Lung (tissue), 12 donors: ENCODE results near the gene PLEKHA6. TPM values are rescaled to one million over a fixed set of nuclear protein-coding genes. Genes with fewer than 3 reads are reported as not detected.

Experiments
- ATAC-seq: fragments of 200-7000 bp; cut with Tn5 transposase; one replicate; pipeline ENCODE4 v1.9.1; 2020; ENCODE audit warnings: moderate number of reproducible peaks; ENCODE audit not compliant: insufficient read depth, low FRiP score
- DNase-seq, 3 donors: peaks; one replicate each; pipeline ENCODE4 v3.0.0-alpha.2; 2013 to 2017
- H3K27ac ChIP-seq, 2 donors: one replicate each; pipeline ENCODE4 v1.5.1; 2013; ENCODE audit warnings: mild to moderate bottlenecking in 2 of 2, moderate library complexity in 2 of 2, control low read depth in 1 of 2, inconsistent platforms in 1 of 2, low read depth in 1 of 2, low read length in 1 of 2
- H3K27me3 ChIP-seq, 3 donors: one replicate each; pipeline ENCODE4 v1.5.1; 2013; ENCODE audit warnings: low read length in 2 of 3; ENCODE audit not compliant: control insufficient read depth in 3 of 3, insufficient read depth in 3 of 3
- H3K36me3 ChIP-seq, 4 donors: one replicate each; pipeline ENCODE4 v1.5.1; 2013; ENCODE audit warnings: low read length in 4 of 4, mild to moderate bottlenecking in 1 of 4, moderate library complexity in 1 of 4; ENCODE audit not compliant: control insufficient read depth in 4 of 4, insufficient read depth in 4 of 4
- H3K4me1 ChIP-seq, 5 donors: one replicate each; pipeline ENCODE4 v1.5.1; 2013; ENCODE audit warnings: low read length in 5 of 5, mild to moderate bottlenecking in 2 of 5, moderate library complexity in 1 of 5; ENCODE audit not compliant: control insufficient read depth in 5 of 5, insufficient read depth in 5 of 5
- H3K4me3 ChIP-seq: one replicate; pipeline ENCODE4 v1.5.1; 2013; ENCODE audit warnings: mild to moderate bottlenecking, control low read depth, moderate library complexity
- H3K9ac ChIP-seq, 2 donors: one replicate each; pipeline ENCODE4 v1.5.1; 2013; ENCODE audit warnings: low read length in 2 of 2, control low read depth in 1 of 2; ENCODE audit not compliant: insufficient read depth in 1 of 2
- H3K9me3 ChIP-seq, 4 donors: one replicate each; pipeline ENCODE4 v1.5.1; 2013; ENCODE audit warnings: low read length in 3 of 4, mild to moderate bottlenecking in 1 of 4, moderate library complexity in 1 of 4; ENCODE audit not compliant: control insufficient read depth in 4 of 4, insufficient read depth in 3 of 4
- WGBS, 2 donors: extraction: QIAGEN DNeasy Blood & Tissue Kit; methylation state at CpG; one replicate each; pipeline ENCODE4 v1.1.7; 2013; 5-methylcytosine and 5-hydroxymethylcytosine counted together
- polyA plus RNA-seq, 2 donors: library from polyadenylated mRNA; stranded (reverse); fragments of 200-250 nt; gene quantifications; one replicate each; pipeline ENCODE4 v1.2.1, GENCODE V29; 2013
- total RNA-seq, 2 donors: library from RNA; depleted of rRNA in 1 of 2; stranded (reverse); fragments of >200 nt in 1 of 2; gene quantifications; one replicate each; pipeline ENCODE4 v1.2.1, GENCODE V29; 2014 to 2021
- TF ChIP-seq, protein P1 (sequence below): IDR thresholded peaks from 2 replicates; pipeline ENCODE4 v1.5.1; 2012; ENCODE audit warnings: mild to moderate bottlenecking; ENCODE audit errors: control extremely low read depth, extremely low read depth
- donor health status: control.
- donor health status: control.
- donor health status: Bipolar disorder and iron deficiency.
- donor health status: healthy.
- donor health status: DM: yes; HTN: yes; CAD: no.

PLEKHA6 gene
- total and polyA plus RNA-seq, 4 donors = 0.88 to 10.5 (median 3.3) TPM

DNA sequence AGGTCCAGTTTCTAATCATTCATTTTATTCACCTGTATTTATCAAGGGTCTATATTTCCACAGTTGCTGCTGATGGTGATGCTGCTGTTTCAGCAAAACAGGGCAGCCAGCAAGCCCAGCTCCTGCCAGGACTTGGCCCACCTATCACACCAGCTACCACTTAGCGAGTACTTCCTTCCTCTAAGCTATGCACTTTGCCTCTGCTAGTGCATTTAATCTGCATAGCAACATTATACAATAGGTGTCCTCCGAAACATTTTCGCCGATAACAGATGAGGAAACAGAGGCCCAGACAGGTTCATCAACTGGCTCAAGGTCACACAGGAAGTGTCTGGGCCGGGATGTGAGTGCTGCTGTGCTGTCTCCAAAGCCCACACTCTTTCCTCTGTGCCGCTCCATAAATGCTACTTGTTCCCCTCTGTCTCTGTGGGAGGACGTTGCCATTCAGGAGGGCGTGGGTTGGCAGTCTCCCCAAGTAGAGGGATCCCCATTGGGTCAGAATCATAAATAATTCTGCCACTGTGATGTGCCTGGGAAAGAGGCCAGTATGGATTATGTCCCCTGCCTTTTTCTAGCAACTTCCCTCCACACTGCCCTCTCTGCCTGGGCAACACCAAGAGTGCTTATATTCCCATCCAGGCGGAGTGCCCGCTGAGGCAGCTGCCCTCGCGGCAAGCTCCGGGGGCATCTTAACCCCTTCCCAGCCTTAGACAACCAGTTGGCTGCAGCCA, 9.4 kb upstream of the PLEKHA6 start:
- H3K9ac ChIP-seq = no peak overlapping the region
- H3K9me3 ChIP-seq = no peaks in the 10 kb centered on the region
- WGBS, 2 donors = 43% methylated on average over 13 of the region's 13 CpGs
- ATAC-seq (no peak), DNase-seq (no peak)
- H3K4me3 ChIP-seq = no peak overlapping the region
- TF ChIP-seq, protein P1, sequence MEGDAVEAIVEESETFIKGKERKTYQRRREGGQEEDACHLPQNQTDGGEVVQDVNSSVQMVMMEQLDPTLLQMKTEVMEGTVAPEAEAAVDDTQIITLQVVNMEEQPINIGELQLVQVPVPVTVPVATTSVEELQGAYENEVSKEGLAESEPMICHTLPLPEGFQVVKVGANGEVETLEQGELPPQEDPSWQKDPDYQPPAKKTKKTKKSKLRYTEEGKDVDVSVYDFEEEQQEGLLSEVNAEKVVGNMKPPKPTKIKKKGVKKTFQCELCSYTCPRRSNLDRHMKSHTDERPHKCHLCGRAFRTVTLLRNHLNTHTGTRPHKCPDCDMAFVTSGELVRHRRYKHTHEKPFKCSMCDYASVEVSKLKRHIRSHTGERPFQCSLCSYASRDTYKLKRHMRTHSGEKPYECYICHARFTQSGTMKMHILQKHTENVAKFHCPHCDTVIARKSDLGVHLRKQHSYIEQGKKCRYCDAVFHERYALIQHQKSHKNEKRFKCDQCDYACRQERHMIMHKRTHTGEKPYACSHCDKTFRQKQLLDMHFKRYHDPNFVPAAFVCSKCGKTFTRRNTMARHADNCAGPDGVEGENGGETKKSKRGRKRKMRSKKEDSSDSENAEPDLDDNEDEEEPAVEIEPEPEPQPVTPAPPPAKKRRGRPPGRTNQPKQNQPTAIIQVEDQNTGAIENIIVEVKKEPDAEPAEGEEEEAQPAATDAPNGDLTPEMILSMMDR = no peak
- H3K36me3 ChIP-seq = no peaks in the 10 kb centered on the region
- no peak overlapping the region for H3K27ac ChIP-seq
- no peaks in the 10 kb centered on the region for H3K4me1 ChIP-seq
- H3K27me3 ChIP-seq = peaks cover 0 to 6% (median 2%) of the 10 kb centered on the region in 3 donors

DNA sequence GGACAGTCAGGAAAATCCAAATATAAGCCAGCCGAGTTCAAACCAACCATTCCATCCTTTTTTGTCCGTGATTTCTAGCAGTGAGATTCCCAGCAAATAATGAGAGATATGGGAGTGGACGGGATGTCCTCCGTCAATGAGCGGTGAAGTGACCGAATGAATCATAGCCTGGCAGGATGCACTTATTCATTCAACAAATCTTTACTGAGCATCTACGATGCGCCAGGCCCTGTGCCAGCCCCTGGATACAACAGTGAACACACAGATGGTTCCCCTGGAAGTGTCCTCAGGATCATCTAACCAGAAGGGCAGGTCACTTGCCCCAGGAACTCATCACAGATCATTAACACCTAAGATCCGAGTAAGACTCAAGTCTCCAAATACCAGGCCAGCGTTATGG, 8.2 kb upstream of the PLEKHA6 start:
- no peaks in the 10 kb centered on the region for H3K9me3 ChIP-seq
- peaks cover 0 to 6% (median 2%) of the 10 kb centered on the region in 3 donors for H3K27me3 ChIP-seq
- no peaks in the 10 kb centered on the region for H3K36me3 ChIP-seq
- ATAC-seq (no peak), DNase-seq (no peak)
- H3K9ac ChIP-seq = no peak overlapping the region
- H3K4me1 ChIP-seq = peaks cover 0 to 5% (median 2%) of the 10 kb centered on the region in 5 donors
- no peak overlapping the region for H3K4me3 ChIP-seq
- no peak overlapping the region for H3K27ac ChIP-seq
- 73 to 87% methylated on average over 10 of the region's 10 CpGs for WGBS, 2 donors
- TF ChIP-seq, protein P1 = no peak

DNA sequence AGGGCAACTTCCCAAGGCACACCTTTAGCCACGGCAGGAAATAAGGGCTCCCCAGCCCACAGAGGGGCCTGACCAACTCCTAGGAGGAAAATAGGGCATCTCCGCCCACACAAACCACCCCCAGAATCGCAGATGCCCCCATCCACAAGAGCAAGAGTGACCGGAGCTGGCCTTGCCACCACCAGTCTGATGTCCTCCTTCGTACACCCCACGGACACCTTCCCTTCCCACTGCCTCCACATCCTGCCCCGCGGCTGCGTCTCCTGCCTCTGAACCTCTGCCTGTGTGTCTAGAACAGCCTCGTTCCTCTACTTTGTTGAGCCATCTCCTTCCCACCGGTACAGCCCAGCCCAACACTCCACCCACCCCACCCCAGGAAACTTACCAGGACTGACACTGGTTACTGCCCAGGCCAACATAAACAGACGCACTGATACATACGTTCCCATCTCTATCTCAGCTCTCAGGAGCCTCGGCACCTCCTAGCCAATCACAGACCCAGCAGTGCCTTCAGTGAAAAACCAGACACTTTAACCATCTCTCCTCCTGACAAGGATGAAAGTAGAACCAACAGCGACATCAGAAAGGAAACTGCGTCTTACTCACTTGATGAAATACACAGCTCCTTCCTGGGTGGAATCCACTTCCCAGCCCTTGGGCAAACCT, 7.6 kb upstream of the PLEKHA6 start:
- TF ChIP-seq, protein P1 = no peak
- H3K9ac ChIP-seq = no peak overlapping the region
- H3K36me3 ChIP-seq = no peaks in the 10 kb centered on the region
- H3K9me3 ChIP-seq = no peaks in the 10 kb centered on the region
- WGBS, 2 donors = 77 to 88% methylated on average over 16 of the region's 16 CpGs
- H3K4me1 ChIP-seq = peaks cover 0 to 8% (median 3%) of the 10 kb centered on the region in 5 donors
- ATAC-seq (no peak), DNase-seq (no peak)
- H3K27me3 ChIP-seq = peaks cover 0 to 6% (median 2%) of the 10 kb centered on the region in 3 donors
- H3K4me3 ChIP-seq = no peak overlapping the region
- no peak overlapping the region for H3K27ac ChIP-seq
